GM12892 (cell line): ENCODE measurements around the gene PTTG1IP.

Experiments
- POLR2AphosphoS5 ChIP-seq: IDR thresholded peaks from 2 replicates; pipeline ENCODE4 v1.6.1; 2011; ENCODE audit warnings: low read depth, low read length, control low read depth
- TAF1 ChIP-seq: IDR thresholded peaks from 2 replicates; pipeline ENCODE4 v1.6.1; 2011; ENCODE audit warnings: low read depth, mild to moderate bottlenecking, control low read depth, low read length, borderline replicate concordance

DNA sequence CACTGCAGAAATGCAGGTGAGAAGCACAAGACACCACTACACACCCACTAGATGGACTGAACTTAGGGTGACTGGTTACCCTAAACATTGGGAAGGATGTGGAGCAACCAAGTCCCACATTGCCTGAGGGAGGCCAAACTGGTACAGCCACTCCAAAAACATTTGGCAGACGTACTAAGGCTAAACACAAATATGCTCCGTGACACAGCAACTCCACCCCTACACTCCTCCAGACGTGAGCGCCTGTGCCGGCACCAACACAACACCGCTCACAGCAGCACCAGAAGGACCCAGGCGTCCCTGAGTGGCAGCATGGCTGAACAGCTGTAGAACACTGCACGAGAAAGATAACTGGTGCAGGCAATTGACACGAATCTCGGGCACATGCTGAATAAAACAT lies 14.7 kb downstream of the PTTG1IP start:
- TF ChIP-seq POLR2AphosphoS5 (no peak), TAF1 (no peak)
